CD1c-positive myeloid dendritic cell (primary cell): ENCODE data around the gene HABP4.

Experiments used
- DNase-seq: peaks from one replicate; pipeline ENCODE4 v3.0.0-alpha.2; 2016; ENCODE audit errors: extremely low spot score

HABP4 gene

GRCh38 chr9:96476591-96476990, 26.6 kb downstream of the HABP4 start:
- DNase-seq, result no peak

GRCh38 chr9:96478829-96479371, 28.9 kb downstream of the HABP4 start:
- no peak for DNase-seq

- DNase-seq, result no peak
Measured at GRCh38 chr9:96480736-96481135, 30.8 kb downstream of the HABP4 start.

- DNase-seq, result no peak
Measured at GRCh38 chr9:96482476-96482875, 32.5 kb downstream of the HABP4 start.

- DNase-seq, result no peak
Measured at GRCh38 chr9:96483197-96483596, 33.2 kb downstream of the HABP4 start.

GRCh38 chr9:96483733-96484390, 33.9 kb downstream of the HABP4 start:
- DNase-seq, result peak; percentile 5

GRCh38 chr9:96484521-96484931, 34.6 kb downstream of the HABP4 start:
- DNase-seq, result no peak

GRCh38 chr9:96485280-96485679, 35.3 kb downstream of the HABP4 start:
- no peak for DNase-seq

GRCh38 chr9:96486386-96487028, 36.5 kb downstream of the HABP4 start:
- DNase-seq, result no peak

GRCh38 chr9:96487029-96487396, 37.0 kb downstream of the HABP4 start:
- DNase-seq, result no peak

GRCh38 chr9:96487949-96488348, 38.0 kb downstream of the HABP4 start:
- DNase-seq, result no peak

GRCh38 chr9:96489482-96489979, 39.6 kb downstream of the HABP4 start:
- DNase-seq, result no peak

- no peak for DNase-seq
Measured at GRCh38 chr9:96490534-96491078, 40.6 kb downstream of the HABP4 start.

GRCh38 chr9:96491079-96491879, 41.3 kb downstream of the HABP4 start:
- no peak for DNase-seq

GRCh38 chr9:96491880-96492525, 42.0 kb downstream of the HABP4 start:
- no peak for DNase-seq

- no peak for DNase-seq
Measured at GRCh38 chr9:96492993-96493531, 43.1 kb downstream of the HABP4 start.

GRCh38 chr9:96493757-96494156, 43.8 kb downstream of the HABP4 start:
- DNase-seq, result no peak

- DNase-seq, result no peak
Measured at GRCh38 chr9:96494215-96494800, 44.3 kb downstream of the HABP4 start.

GRCh38 chr9:96495341-96495740, 45.4 kb downstream of the HABP4 start:
- DNase-seq, result no peak

GRCh38 chr9:96496368-96497116, 46.6 kb downstream of the HABP4 start:
- no peak for DNase-seq
